Left ventricle myocardium inferior (tissue), 1 donor: ENCODE measurements around the gene ADAMTS2. TPM values are rescaled to one million over a fixed set of nuclear protein-coding genes. Genes with fewer than 3 reads are reported as not detected.

Experiments used
- DNase-seq: peaks from one replicate; pipeline ENCODE4 v3.0.0-alpha.2; 2020
- H3K27ac ChIP-seq: fragments of 200-600 bp; replicated peaks from 2 replicates; pipeline ENCODE4 v1.8.0; 2021
- H3K27me3 ChIP-seq: fragments of 200-600 bp; 2 replicates; pipeline ENCODE4 v1.8.0; 2021; ENCODE audit warnings: low read depth
- H3K36me3 ChIP-seq: fragments of 200-600 bp; 2 replicates; pipeline ENCODE4 v1.8.0; 2021
- H3K4me1 ChIP-seq: fragments of 200-600 bp; 2 replicates; pipeline ENCODE4 v1.8.0; 2021
- H3K4me3 ChIP-seq: fragments of 200-600 bp; 2 replicates; pipeline ENCODE4 v1.8.0; 2021; ENCODE audit warnings: mild to moderate bottlenecking, moderate library complexity
- H3K9me3 ChIP-seq: fragments of 200-600 bp; replicated peaks from 2 replicates; pipeline ENCODE4 v1.8.0; 2021
- intact Hi-C: fragments of 100-400 bp; cut with micrococcal nuclease; formaldehyde crosslinking; loops from one replicate; pipeline ENCODE4 v1.11.0; 2022
- total RNA-seq: library from RNA; stranded (reverse); fragmentation: NEBNext Ultra II Directional; extraction: Animal tissue kit (Norgen Biotek cat#: 25700); gene quantifications from one replicate; pipeline ENCODE4 v1.2.1, GENCODE V29; 2021
- TF ChIP-seq, protein P1 (sequence below): fragments of 200-600 bp; IDR thresholded peaks from 2 replicates; pipeline ENCODE4 v1.8.0; 2021; ENCODE audit warnings: antibody characterized with exemption, mild to moderate bottlenecking, borderline replicate concordance
- donor health status: DM: no; HTN: yes; CAD: no; lungs with severe emphysema.

ADAMTS2 gene
- total RNA-seq, 1 donor from 2014 or later: 4.6 TPM

- Histone ChIP-seq H3K36me3 (no peaks in the 10 kb centered on the region), H3K4me1 (peaks cover 10% of the 10 kb centered on the region), H3K9me3 (peaks cover 21% of the 10 kb centered on the region), H3K4me3 (no peak overlapping the region), H3K27ac (no peak overlapping the region), H3K27me3 (no peaks in the 10 kb centered on the region)
- intact Hi-C loops: no loop called here
- TF ChIP-seq, protein P1, sequence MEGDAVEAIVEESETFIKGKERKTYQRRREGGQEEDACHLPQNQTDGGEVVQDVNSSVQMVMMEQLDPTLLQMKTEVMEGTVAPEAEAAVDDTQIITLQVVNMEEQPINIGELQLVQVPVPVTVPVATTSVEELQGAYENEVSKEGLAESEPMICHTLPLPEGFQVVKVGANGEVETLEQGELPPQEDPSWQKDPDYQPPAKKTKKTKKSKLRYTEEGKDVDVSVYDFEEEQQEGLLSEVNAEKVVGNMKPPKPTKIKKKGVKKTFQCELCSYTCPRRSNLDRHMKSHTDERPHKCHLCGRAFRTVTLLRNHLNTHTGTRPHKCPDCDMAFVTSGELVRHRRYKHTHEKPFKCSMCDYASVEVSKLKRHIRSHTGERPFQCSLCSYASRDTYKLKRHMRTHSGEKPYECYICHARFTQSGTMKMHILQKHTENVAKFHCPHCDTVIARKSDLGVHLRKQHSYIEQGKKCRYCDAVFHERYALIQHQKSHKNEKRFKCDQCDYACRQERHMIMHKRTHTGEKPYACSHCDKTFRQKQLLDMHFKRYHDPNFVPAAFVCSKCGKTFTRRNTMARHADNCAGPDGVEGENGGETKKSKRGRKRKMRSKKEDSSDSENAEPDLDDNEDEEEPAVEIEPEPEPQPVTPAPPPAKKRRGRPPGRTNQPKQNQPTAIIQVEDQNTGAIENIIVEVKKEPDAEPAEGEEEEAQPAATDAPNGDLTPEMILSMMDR: no peak
- no peak for DNase-seq
Observed at GRCh38 chr5:179310439-179311090, 34.7 kb downstream of the ADAMTS2 start.

GRCh38 chr5:179309751-179310320 is 35.4 kb downstream of the ADAMTS2 start:
- TF ChIP-seq, protein P1: no peak
- peak; percentile 1 for DNase-seq
- Histone ChIP-seq H3K4me3 (no peak overlapping the region), H3K9me3 (peaks cover 28% of the 10 kb centered on the region), H3K36me3 (no peaks in the 10 kb centered on the region), H3K27ac (no peak overlapping the region), H3K4me1 (peaks cover 10% of the 10 kb centered on the region), H3K27me3 (no peaks in the 10 kb centered on the region)
- intact Hi-C loops: no loop called here

GRCh38 chr5:179309383-179309670 is 35.9 kb downstream of the ADAMTS2 start:
- Histone ChIP-seq H3K36me3 (no peaks in the 10 kb centered on the region), H3K4me3 (no peak overlapping the region), H3K9me3 (peaks cover 33% of the 10 kb centered on the region), H3K4me1 (peaks cover 5% of the 10 kb centered on the region), H3K27me3 (no peaks in the 10 kb centered on the region), H3K27ac (no peak overlapping the region)
- intact Hi-C loops: no loop called here
- peak; percentile 13 for DNase-seq
- TF ChIP-seq, protein P1: no peak

GRCh38 chr5:179308563-179309382 is 36.5 kb downstream of the ADAMTS2 start:
- DNase-seq: peak; percentile 7
- Histone ChIP-seq H3K9me3 (peaks cover 39% of the 10 kb centered on the region), H3K36me3 (no peaks in the 10 kb centered on the region), H3K27me3 (no peaks in the 10 kb centered on the region), H3K4me1 (no peaks in the 10 kb centered on the region), H3K4me3 (no peak overlapping the region), H3K27ac (no peak overlapping the region)
- TF ChIP-seq, protein P1: no peak
- intact Hi-C loops: no loop called here

DNA sequence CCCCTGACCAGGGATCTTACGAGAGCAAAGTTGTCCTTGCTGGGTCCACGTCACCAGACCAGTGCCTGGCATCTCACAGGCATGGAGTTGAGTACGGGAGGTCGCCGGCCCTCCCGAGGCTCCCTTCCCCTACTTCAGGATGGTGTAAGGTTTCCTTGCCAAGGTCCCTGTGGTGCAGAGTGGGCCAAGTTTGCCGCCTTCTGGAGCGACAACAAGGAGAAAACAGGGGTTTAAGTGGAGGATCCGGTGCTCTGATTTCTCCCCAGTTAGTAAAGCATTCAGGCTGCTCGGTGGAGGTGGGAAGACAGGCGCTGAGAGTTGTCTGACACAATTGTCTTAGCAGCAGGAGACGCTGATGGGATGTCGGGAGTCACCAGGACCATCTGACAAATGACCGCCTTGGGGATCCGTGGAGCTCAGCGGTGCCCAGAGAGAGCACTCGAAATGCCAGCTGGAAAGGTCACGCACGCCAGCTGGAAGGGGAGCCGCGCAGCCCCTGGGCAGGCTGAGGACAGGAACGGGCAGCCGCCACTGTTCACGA is 37.3 kb downstream of the ADAMTS2 start:
- TF ChIP-seq, protein P1: no peak
- Histone ChIP-seq H3K4me1 (no peaks in the 10 kb centered on the region), H3K36me3 (no peaks in the 10 kb centered on the region), H3K27me3 (no peaks in the 10 kb centered on the region), H3K27ac (no peak overlapping the region), H3K9me3 (peaks cover 42% of the 10 kb centered on the region), H3K4me3 (no peak overlapping the region)
- intact Hi-C loops: no loop called here
- no peak for DNase-seq
